Measurements from ENCODE around the gene RNU2-63P. TPM values are rescaled to one million over a fixed set of nuclear protein-coding genes. Genes with fewer than 3 reads are reported as not detected.

The RNU2-63P gene
- total RNA-seq, 1 donor from 2014 or later: not detected

GRCh38 chr2:88058191-88058590 is 41.8 kb upstream of the RNU2-63P start:
- intact Hi-C loops (cut with DNase I): no loop called here
- Histone ChIP-seq H3K9me3 (no peaks in the 10 kb centered on the region), H3K27ac (no peak overlapping the region), H3K4me3 (no peak overlapping the region), H3K36me3 (no peaks in the 10 kb centered on the region), H3K27me3 (ENCODE audit: low read depth) (no peaks in the 10 kb centered on the region), H3K4me1 (peaks cover 21% of the 10 kb centered on the region)
- no peak for TF ChIP-seq CTCF (IDR thresholded peaks at IDR 0.05)
- DNase-seq: no peak
- ATAC-seq: no peak

- intact Hi-C loops (cut with DNase I): no loop called here
- Histone ChIP-seq H3K4me1 (peaks cover 27% of the 10 kb centered on the region), H3K4me3 (no peak overlapping the region), H3K36me3 (no peaks in the 10 kb centered on the region), H3K9me3 (no peaks in the 10 kb centered on the region), H3K27me3 (ENCODE audit: low read depth) (no peaks in the 10 kb centered on the region), H3K27ac (no peak overlapping the region)
- ATAC-seq (no peak), DNase-seq (no peak)
- TF ChIP-seq CTCF (IDR thresholded peaks at IDR 0.05): no peak
Observed at GRCh38 chr2:88057437-88057844, 41.1 kb upstream of the RNU2-63P start.

GRCh38 chr2:88055371-88056128 is 39.2 kb upstream of the RNU2-63P start, which contains the start of gene KRCC1:
Gene KRCC1, minus strand, starts transcription at chr2:88055783. Its CDS starts 27,220 bp downstream, at chr2:88028563.
- Histone ChIP-seq H3K9me3 (no peaks in the 10 kb centered on the region), H3K4me1 (peaks cover 27% of the 10 kb centered on the region), H3K36me3 (no peaks in the 10 kb centered on the region), H3K27me3 (ENCODE audit: low read depth) (no peaks in the 10 kb centered on the region), H3K27ac (peak within 1 kb of the TSS; percentile 98), H3K4me3 (peak within 1 kb of the TSS; percentile 80)
- ATAC-seq: peak; percentile 97
- TF ChIP-seq CTCF (IDR thresholded peaks at IDR 0.05): no peak
- peak; percentile 97 for DNase-seq
- intact Hi-C loops (cut with DNase I): no loop called here

GRCh38 chr2:88054782-88055370 is 38.5 kb upstream of the RNU2-63P start:
- Histone ChIP-seq H3K36me3 (no peaks in the 10 kb centered on the region), H3K9me3 (no peaks in the 10 kb centered on the region), H3K27me3 (ENCODE audit: low read depth) (no peaks in the 10 kb centered on the region), H3K4me3 (peak overlapping the region; percentile 80), H3K4me1 (peaks cover 27% of the 10 kb centered on the region), H3K27ac (peak overlapping the region; percentile 98)
- ATAC-seq: peak in 1 of 2 donors; percentile 33
- TF ChIP-seq CTCF (IDR thresholded peaks at IDR 0.05): no peak
- intact Hi-C loops (cut with DNase I): no loop called here
- DNase-seq: no peak

GRCh38 chr2:88053934-88054781 is 37.8 kb upstream of the RNU2-63P start:
- no peak for TF ChIP-seq CTCF (IDR thresholded peaks at IDR 0.05)
- H3K4me3 ChIP-seq: peak overlapping the region; percentile 80
- peak overlapping the region; percentile 98 for H3K27ac ChIP-seq
- intact Hi-C loops (cut with DNase I): no loop called here
- no peaks in the 10 kb centered on the region for H3K36me3 ChIP-seq
- no peaks in the 10 kb centered on the region for H3K27me3 ChIP-seq (ENCODE audit: low read depth)
- DNase-seq (no peak), ATAC-seq (peak in 1 of 2 donors; percentile 12)
- H3K9me3 ChIP-seq: no peaks in the 10 kb centered on the region
- H3K4me1 ChIP-seq: peaks cover 27% of the 10 kb centered on the region

Data from lower lobe of right lung (tissue), 2 donors.